ENCODE measurements around the gene CALN1. TPM values are rescaled to one million over a fixed set of nuclear protein-coding genes. Genes with fewer than 3 reads are reported as not detected.

Gene CALN1
- total RNA-seq, 1 donor = not detected

- TF ChIP-seq CTCF (IDR thresholded peaks at IDR 0.05; ENCODE audit: insufficient read depth, low read length) = no peak
- H3K4me3 ChIP-seq (ENCODE audit: low read depth, low read length) = no peak overlapping the region
- DNase-seq (ENCODE audit: low read depth) = no peak
Observed at GRCh38 chr7:72334066-72334465, 78.1 kb downstream of the CALN1 start.

DNA sequence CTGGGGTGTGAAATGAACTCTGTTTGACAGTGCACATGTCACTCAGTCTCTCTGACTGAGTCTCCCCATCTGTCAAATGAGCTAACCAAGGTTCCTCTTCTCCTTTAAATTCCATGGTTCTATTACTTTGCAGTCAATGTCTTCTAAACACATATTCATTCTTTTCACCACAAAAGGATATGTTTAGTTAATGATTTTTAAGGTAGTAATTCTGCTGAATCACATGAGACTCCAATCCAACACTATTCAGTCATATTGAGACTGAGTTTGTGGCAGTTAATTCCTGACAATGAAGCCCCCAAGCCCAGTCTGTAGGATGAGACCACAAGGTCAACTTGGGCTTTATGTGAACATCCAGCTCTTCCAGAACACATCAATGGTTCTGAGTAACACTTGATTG is 85.3 kb downstream of the CALN1 start:
- H3K4me3 ChIP-seq (ENCODE audit: low read depth, low read length) = no peak overlapping the region
- DNase-seq (ENCODE audit: low read depth) = no peak
- TF ChIP-seq CTCF (IDR thresholded peaks at IDR 0.05; ENCODE audit: insufficient read depth, low read length) = no peak

DNA sequence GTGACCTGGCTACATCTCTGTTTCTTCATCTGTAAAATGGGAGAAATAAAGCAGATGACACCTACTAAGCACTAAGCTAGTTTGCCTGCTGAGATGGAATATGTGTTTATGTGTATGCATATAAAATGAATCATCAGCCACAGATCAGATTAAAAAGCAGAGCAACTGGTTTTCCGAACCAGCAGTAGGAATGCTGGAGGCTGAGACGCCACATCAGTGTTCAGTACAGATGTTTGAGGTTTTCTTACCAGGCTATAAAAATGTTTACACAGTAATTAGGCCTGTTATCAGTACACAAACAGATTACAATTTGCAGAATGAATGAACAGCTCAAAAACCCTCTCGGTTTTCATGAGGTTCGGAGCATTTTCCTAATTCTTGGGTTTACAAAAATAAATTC is 85.8 kb downstream of the CALN1 start:
- DNase-seq (ENCODE audit: low read depth) = no peak
- H3K4me3 ChIP-seq (ENCODE audit: low read depth, low read length) = no peak overlapping the region
- no peak for TF ChIP-seq CTCF (IDR thresholded peaks at IDR 0.05; ENCODE audit: insufficient read depth, low read length)

- no peak overlapping the region for H3K4me3 ChIP-seq (ENCODE audit: low read depth, low read length)
- no peak for TF ChIP-seq CTCF (IDR thresholded peaks at IDR 0.05; ENCODE audit: insufficient read depth, low read length)
- no peak for DNase-seq (ENCODE audit: low read depth)
Observed at GRCh38 chr7:72325561-72325960, 86.6 kb downstream of the CALN1 start.

DNA sequence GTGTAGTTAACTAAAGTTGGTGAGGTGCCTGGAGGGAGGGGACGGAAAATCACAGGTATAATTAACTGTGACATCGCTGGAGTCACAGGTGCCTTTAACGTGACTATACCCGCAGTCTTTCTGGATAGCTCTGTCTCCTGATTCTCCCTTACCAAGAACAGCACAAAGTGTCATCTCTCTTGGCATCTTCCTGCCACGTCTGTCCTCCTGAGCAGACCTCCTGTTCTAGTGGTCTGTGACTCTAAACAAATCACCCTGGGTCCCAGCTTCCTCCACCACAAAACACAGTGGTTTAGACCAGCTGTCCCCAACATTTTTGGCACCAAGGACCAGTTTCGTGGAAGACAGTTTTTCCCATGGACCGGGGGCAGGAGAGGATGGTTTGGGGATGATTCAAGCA is 90.5 kb downstream of the CALN1 start:
- no peak for TF ChIP-seq CTCF (IDR thresholded peaks at IDR 0.05; ENCODE audit: insufficient read depth, low read length)
- H3K4me3 ChIP-seq (ENCODE audit: low read depth, low read length) = no peak overlapping the region
- DNase-seq (ENCODE audit: low read depth) = no peak

DNA sequence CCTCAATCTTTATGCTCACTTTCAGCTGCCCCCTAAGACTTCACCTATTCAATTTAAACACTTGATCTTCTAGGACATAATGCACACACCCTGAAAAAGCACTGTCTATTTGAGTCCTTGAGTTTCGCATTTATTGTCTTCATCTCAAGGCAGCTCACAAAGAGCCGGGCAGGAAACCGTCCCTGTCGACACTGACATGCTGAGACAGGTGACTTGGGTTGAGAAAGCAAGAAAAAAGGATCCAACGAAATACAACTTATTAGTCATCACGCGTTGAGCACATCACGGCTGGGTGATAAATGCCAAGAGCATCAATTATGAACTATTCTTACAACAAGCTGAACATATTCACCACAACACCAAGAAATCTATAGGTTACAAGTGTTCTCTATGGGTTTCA is 91.1 kb downstream of the CALN1 start:
- TF ChIP-seq CTCF (IDR thresholded peaks at IDR 0.05; ENCODE audit: insufficient read depth, low read length) = no peak
- no peak overlapping the region for H3K4me3 ChIP-seq (ENCODE audit: low read depth, low read length)
- no peak for DNase-seq (ENCODE audit: low read depth)

- H3K4me3 ChIP-seq (ENCODE audit: low read depth, low read length) = no peak overlapping the region
- DNase-seq (ENCODE audit: low read depth) = no peak
- TF ChIP-seq CTCF (IDR thresholded peaks at IDR 0.05; ENCODE audit: insufficient read depth, low read length) = no peak
Observed at GRCh38 chr7:72317341-72317740, 94.8 kb downstream of the CALN1 start.

Measured in fibroblast of the aortic adventitia (primary cell).